ENCODE measurements around the gene SRGAP2B. TPM values are rescaled to one million over a fixed set of nuclear protein-coding genes. Genes with fewer than 3 reads are reported as not detected.
"Not testable (repeated sequence)": the region's sequence is repeated elsewhere in the genome, so short reads cannot be mapped to it uniquely, and the experiment has no call there.

Gene SRGAP2B
- total RNA-seq, 2 donors from 2014 or later: 33.2 to 40.0 TPM

- DNase-seq (ENCODE audit: low spot score); intact Hi-C loops (cut with DNase I): not testable (repeated sequence)
Observed at GRCh38 chr1:144927292-144927691, 167.8 kb downstream of the SRGAP2B start.

GRCh38 chr1:144923640-144924039 lies 171.5 kb downstream of the SRGAP2B start:
- DNase-seq (ENCODE audit: low spot score); intact Hi-C loops (cut with DNase I): not testable (repeated sequence)

- DNase-seq (ENCODE audit: low spot score); intact Hi-C loops (cut with DNase I): not testable (repeated sequence)
Observed at GRCh38 chr1:144922785-144923184, 172.3 kb downstream of the SRGAP2B start.

- intact Hi-C loops (cut with DNase I): not testable (repeated sequence)
Observed at GRCh38 chr1:144919106-144919505, 176.0 kb downstream of the SRGAP2B start.

GRCh38 chr1:144918027-144918603 lies 177.0 kb downstream of the SRGAP2B start:
- intact Hi-C loops (cut with DNase I): not testable (repeated sequence)

More at GRCh38 chr1:144919106-144919505, 176.0 kb downstream of the SRGAP2B start:
- not testable (repeated sequence) for DNase-seq (ENCODE audit: low spot score)

GRCh38 chr1:144917154-144918026 lies 177.7 kb downstream of the SRGAP2B start:
- DNase-seq (ENCODE audit: low spot score); intact Hi-C loops (cut with DNase I): not testable (repeated sequence)

More at GRCh38 chr1:144918027-144918603, 177.0 kb downstream of the SRGAP2B start:
- DNase-seq (ENCODE audit: low spot score): not testable (repeated sequence)

- intact Hi-C loops (cut with DNase I); DNase-seq (ENCODE audit: low spot score): not testable (repeated sequence)
Observed at GRCh38 chr1:144913977-144914734, 181.0 kb downstream of the SRGAP2B start.

- intact Hi-C loops (cut with DNase I); DNase-seq (ENCODE audit: low spot score): not testable (repeated sequence)
Observed at GRCh38 chr1:144913458-144913857, 181.7 kb downstream of the SRGAP2B start.

- intact Hi-C loops (cut with DNase I); DNase-seq (ENCODE audit: low spot score): not testable (repeated sequence)
Observed at GRCh38 chr1:144910729-144911128, 184.4 kb downstream of the SRGAP2B start.

- intact Hi-C loops (cut with DNase I); DNase-seq (ENCODE audit: low spot score): not testable (repeated sequence)
Observed at GRCh38 chr1:144900841-144901240, 194.3 kb downstream of the SRGAP2B start.

- intact Hi-C loops (cut with DNase I); DNase-seq (ENCODE audit: low spot score): not testable (repeated sequence)
Observed at GRCh38 chr1:144894454-144895201, 200.5 kb downstream of the SRGAP2B start.

GRCh38 chr1:144893710-144894438 lies 201.3 kb downstream of the SRGAP2B start:
- DNase-seq (ENCODE audit: low spot score); intact Hi-C loops (cut with DNase I): not testable (repeated sequence)

GRCh38 chr1:144893062-144893461 lies 202.1 kb downstream of the SRGAP2B start:
- DNase-seq (ENCODE audit: low spot score); intact Hi-C loops (cut with DNase I): not testable (repeated sequence)

- intact Hi-C loops (cut with DNase I); DNase-seq (ENCODE audit: low spot score): not testable (repeated sequence)
Observed at GRCh38 chr1:144889450-144890115, 205.5 kb downstream of the SRGAP2B start.

GRCh38 chr1:144883022-144883421 lies 212.1 kb downstream of the SRGAP2B start:
- DNase-seq (ENCODE audit: low spot score): peak; percentile 88
- intact Hi-C loops (cut with DNase I): not testable (repeated sequence)

GRCh38 chr1:144882343-144882742 lies 212.8 kb downstream of the SRGAP2B start:
- DNase-seq (ENCODE audit: low spot score); intact Hi-C loops (cut with DNase I): not testable (repeated sequence)

- peak; percentile 73 for DNase-seq (ENCODE audit: low spot score)
Observed at GRCh38 chr1:144858607-144859006, 236.5 kb downstream of the SRGAP2B start.

More at GRCh38 chr1:144858607-144859006, 236.5 kb downstream of the SRGAP2B start:
- intact Hi-C loops (cut with DNase I): not testable (repeated sequence)

All from posterior vena cava (tissue), 2 donors.